ENCODE results near the gene DHRS1.
"Not testable (repeated sequence)": the region's sequence is repeated elsewhere in the genome, so short reads cannot be mapped to it uniquely, and the experiment has no call there.

The DHRS1 gene

DNA sequence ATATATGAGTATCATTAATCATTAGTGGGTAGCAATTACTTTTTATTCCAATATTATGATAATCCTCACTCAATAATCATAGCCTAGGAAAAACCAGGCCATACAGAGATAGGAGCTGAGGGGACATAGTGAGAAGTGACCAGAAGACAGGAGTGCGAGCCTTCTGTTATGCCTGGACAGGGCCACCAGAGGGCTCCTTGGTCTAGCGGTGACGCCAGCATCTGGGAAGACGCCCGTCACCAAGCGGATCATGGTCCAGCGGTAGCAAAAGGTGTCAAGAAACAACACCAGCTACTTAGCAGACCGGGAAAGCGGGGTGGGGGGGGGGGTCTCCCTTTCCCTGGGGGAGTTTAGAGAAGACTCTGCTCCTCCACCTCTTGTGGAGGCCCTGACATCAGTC, 28.3 kb upstream of the DHRS1 start:
- not testable (repeated sequence) for DNase-seq (ENCODE audit: low read depth in 2 of 2)

DNA sequence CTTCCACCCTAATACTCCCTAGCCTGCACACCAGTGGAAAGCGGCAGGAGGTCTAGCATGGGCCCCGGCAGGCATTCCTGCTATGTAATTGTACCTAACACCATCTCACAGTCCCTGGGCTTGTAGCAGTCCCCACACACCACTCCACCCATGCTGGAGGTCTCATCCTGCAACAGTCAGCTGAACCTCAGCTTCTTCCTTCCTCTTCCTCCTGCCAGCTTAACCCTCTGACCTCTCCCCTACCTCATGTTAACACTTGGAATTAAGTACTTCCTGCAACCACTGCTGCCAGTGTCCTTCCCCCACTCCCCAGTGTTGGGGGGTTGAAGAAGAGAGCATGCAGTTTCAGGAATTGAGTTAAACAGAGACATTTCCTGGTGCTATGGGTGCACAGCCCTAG, 27.7 kb upstream of the DHRS1 start:
- DNase-seq (ENCODE audit: low read depth in 2 of 2), result no peak

DNA sequence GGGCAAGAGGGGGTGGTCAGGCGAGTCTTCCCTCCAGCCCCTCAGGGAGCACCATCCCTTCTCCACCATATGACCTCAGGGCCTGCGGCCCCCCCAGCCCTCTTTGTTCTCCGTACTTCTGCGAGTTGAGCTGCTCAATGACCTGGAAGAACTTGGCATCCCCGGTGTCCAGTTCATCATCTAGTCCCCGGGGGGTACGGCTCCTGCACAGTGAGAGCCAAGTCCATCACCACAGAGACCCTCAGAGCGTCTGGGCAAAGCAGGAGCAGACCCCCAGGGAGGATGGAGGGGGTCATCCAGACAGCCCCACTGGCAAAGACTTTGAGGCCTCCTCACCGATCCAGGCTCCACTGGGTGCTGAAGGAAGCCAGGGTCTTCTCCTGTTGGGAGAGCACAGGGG, 26.4 kb upstream of the DHRS1 start:
- no peak for DNase-seq (ENCODE audit: low read depth in 2 of 2)

DNA sequence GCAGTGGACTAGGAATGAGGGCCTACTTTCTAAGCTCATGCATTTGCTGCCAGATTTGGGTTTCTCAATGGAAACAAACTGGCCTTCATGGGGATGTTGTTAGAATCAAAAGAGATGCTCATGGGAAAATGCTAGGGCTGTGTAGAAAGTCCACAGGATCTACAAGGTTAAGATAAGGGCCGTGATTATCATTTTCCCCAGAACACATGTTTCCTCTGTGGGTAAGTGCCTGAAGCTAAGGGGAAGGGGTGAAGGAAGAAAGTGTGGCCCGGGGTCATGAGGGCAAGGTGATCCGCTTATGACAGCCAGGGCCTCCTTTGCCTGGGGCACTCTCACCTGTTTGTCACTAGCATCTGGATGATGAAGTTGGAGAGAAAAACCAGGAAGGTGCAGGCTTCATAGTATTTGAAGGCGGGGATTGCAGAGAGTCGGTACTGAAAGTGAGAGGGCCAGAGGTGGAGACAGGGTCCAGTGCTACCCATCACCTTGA, 25.5 kb upstream of the DHRS1 start:
- no peak for DNase-seq (ENCODE audit: low read depth in 2 of 2)

DNA sequence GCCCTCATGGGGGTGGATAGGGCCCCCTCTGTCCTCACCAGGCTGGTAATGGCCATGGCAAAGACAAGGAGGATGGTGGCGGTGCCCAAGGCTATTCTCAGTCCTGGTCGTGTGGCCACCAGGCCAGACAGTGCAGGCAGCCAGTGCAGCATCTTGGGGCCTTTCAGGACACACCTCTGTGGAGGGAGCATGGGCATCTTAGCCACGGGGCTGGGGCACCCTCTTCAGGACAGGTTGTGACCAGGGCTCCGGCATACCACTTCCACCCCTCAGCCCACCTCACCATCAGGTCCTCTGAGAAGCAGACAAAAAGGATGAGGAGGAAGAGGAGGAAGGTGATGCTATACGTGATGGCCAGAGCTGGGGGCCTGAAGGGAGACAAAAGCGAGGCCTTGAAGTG, 24.4 kb upstream of the DHRS1 start:
- no peak for DNase-seq (ENCODE audit: low read depth in 2 of 2)

DNA sequence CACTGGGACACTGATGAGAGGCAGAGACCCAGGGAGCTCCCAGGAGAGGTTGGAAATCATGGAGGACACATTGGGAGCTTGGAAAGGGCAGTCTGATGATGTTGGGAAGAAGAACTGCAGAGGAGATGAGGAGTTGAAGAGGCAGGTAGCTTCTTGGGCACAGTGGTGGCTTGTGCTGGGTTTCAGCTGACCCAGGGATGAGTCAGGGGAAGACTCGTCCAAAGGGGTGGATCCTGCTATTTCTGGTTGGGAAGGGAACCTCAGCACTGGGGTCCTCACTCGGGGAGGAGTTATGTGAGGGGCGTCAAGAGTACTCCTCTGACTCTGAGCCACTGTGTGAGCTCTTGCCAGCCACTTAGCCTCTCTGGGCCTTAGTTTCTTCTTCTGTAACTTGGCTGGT, 23.8 kb upstream of the DHRS1 start:
- no peak for DNase-seq (ENCODE audit: low read depth in 2 of 2)

DNA sequence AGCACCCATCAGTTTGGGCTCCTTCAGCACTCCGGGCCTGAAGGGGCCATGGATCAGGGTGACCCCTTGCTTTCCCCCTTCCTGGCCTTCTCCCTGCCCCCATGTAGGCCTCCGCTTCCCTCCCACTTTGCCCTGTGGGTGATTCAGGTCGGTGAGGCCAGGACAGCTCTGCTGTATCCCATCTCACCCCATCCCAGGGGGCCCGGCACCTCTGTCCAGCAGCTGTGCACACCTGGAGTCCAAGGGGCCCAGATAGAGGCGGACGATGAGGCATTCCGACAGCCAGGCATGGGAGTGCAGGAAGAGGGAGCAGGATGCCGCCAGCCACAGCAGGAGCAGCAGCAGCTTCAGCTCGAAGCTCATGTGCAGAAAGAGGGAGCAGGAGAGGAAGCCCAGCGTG, 23.1 kb upstream of the DHRS1 start:
- DNase-seq (ENCODE audit: low read depth in 2 of 2), result no peak

DNA sequence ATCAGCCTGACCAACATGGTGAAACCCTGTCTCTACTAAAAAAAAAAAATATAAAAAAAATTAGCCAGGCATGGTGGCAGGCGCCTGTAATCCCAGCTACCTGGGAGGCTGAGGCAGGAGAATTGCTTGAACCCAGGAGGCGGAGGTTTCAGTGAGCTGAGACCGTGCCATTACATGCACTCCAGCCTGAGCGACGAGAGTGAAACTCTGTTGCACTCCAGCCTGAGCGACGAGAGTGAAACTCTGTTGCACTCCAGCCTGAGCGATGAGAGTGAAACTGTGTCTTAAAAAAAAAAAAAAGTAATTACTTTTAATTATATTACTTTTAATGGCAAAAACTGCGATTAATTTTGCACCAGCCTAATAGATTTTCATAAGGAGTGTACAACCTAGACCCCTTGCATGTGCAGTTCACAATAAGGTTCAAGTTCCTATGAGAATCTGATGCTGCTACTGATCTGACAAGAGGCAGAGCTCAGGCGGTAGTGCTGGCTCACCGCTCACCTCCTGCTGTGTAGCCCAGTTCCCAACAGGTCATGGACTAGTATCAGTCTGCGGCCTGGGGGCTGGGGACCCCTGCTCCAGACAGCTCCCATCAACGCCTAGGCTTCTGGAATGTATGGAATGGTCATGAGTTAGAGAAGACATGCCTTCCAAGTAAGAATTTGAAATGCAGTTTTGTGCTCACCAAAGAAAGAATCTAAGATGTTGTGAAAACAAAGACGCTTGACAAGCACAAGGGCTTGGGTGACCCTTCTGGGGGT, 21.8 kb upstream of the DHRS1 start:
- DNase-seq (ENCODE audit: low read depth in 2 of 2), result no peak

DNA sequence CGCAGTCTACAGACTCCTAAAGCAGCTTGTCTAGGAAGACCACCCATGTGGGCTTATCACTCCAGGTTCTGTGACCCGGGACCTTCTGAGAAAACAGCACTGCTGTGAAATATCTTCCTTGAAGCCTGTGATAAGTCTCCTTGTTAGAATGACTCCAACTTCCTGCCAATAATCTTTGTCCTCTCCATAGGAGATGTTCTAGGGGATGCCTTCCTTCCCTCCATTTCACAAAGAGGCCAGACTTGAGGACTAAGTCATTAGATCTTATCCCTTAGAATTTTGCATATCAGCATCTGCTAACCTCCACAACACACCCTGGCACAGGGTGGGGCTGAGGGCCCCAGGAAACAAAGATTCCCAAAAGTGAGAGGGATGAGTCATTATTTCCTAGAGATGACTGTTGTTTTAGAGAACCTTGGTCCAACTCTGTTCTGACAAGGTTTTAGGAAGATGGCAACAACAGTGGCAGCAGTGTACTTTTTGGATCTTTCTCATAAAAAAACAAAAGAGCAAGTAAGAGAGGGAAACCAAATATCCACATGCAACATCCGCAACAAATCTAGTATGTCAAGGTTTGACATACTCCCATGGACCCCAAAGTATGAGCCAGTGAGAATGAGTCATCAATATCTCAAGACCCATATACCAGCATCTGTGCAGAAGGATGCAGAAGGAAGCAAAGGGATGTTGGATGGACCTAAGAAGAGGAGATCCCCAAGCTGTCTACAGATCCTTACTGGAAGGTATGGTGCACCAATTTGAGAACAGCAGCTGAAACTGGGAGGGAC, 17.8 kb upstream of the DHRS1 start:
- DNase-seq (ENCODE audit: low read depth in 2 of 2), result no peak

DNA sequence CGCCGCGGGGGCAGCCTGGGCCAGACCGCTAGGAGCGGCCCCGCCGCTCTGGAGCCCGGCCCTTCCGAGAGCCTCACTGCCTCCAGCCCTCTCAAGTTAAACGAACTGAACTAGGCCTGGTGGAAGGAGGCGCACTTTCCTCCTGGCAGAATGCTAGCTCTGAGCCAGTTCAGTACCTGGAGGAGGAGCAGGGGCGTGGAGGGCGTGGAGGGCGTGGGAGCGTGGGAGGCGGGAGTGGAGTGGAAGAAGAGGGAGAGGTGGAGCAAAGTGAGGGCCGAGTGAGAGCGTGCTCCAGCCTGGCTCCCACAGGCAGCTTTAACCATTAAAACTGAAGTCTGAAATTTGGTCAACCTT, 17.0 kb upstream of the DHRS1 start:
- no peak for DNase-seq (ENCODE audit: low read depth in 2 of 2)

DNA sequence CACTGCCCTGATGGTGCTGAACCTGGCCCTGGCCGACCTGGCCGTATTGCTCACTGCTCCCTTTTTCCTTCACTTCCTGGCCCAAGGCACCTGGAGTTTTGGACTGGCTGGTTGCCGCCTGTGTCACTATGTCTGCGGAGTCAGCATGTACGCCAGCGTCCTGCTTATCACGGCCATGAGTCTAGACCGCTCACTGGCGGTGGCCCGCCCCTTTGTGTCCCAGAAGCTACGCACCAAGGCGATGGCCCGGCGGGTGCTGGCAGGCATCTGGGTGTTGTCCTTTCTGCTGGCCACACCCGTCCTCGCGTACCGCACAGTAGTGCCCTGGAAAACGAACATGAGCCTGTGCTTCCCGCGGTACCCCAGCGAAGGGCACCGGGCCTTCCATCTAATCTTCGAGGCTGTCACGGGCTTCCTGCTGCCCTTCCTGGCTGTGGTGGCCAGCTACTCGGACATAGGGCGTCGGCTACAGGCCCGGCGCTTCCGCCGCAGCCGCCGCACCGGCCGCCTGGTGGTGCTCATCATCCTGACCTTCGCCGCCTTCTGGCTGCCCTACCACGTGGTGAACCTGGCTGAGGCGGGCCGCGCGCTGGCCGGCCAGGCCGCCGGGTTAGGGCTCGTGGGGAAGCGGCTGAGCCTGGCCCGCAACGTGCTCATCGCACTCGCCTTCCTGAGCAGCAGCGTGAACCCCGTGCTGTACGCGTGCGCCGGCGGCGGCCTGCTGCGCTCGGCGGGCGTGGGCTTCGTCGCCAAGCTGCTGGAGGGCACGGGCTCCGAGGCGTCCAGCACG, 16.4 kb upstream of the DHRS1 start:
- DNase-seq (ENCODE audit: low read depth in 2 of 2), result no peak

DNA sequence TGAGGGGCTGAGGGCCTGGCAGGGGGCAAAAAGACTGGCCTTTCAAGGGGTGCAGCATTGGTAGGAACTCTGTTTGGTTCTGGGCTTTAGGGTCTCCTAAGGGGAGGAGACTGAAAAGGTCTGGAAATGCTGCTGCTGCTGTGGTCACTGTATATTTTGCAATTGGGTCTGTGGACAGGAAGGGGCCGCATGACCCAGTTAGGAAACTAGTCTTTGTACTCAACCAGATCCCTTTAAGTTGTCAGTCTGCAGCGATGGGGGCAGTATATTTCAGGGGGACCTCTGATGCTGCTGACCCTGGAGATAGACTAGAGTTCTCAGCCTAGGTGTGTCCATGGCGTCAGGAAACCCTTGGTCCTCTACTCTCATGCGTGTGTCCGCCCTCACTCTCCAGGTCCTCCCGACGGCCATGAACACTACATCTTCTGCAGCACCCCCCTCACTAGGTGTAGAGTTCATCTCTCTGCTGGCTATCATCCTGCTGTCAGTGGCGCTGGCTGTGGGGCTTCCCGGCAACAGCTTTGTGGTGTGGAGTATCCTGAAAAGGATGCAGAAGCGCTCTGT, 15.7 kb upstream of the DHRS1 start:
- no peak for DNase-seq (ENCODE audit: low read depth in 2 of 2)

DNA sequence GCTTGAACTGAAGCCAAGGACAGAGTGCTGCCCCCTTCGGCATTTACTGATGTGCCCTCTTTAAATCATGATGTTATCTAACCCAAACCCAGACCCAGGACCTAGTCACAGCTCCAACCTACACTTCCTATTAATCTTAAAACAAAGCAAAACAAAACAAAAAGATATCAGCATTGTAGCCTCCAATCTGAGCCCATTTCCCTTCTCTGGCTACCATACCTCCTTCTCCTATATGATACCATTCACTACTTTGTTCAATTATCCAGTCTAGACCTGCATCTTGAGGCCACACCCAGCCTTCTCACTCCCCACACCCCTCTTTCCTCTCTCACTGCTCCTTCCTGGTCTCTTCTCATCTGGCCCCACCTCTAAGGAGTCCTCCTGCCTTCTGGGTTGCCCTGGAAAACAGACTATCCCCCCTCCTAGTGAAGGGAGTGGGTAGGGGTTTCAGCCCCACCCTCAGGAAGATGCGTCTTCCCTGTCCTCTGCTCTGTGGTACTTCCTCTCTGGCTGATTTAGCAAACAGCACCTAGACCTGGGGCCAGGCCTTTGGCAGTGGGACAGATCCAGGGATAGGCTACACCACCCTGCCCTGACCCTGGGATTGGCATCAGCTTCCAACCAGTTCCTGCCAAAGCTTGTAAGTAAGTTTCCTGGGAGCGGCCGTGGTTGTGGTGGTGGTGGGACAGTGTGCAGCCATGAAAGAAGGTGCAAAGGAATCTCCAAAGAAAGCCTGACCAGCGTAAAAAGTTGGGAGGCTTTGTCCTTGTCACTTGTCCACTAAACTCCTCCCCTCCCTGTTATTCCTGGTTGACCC, 15.0 kb upstream of the DHRS1 start:
- no peak for DNase-seq (ENCODE audit: low read depth in 2 of 2)

DNA sequence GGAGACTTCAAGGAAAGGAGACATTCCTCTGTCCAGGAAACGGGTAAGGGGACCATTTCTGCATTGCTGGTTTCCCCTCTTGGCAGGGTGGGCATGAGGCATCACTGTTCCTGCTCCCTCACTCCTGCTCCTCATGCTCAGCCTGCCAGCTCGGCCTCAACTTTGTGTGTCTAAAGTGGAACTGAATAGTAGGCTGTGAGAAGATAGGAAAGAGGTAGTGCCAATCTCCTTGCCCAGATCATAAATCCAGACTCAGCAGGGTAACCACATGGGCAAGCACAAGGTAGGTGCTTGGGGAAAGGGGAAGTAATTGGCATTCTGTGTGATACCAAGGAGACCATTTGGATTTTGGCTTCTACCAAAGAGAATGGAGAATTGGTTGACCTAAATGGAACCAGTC, 14.3 kb upstream of the DHRS1 start:
- DNase-seq (ENCODE audit: low read depth in 2 of 2), result no peak

DNA sequence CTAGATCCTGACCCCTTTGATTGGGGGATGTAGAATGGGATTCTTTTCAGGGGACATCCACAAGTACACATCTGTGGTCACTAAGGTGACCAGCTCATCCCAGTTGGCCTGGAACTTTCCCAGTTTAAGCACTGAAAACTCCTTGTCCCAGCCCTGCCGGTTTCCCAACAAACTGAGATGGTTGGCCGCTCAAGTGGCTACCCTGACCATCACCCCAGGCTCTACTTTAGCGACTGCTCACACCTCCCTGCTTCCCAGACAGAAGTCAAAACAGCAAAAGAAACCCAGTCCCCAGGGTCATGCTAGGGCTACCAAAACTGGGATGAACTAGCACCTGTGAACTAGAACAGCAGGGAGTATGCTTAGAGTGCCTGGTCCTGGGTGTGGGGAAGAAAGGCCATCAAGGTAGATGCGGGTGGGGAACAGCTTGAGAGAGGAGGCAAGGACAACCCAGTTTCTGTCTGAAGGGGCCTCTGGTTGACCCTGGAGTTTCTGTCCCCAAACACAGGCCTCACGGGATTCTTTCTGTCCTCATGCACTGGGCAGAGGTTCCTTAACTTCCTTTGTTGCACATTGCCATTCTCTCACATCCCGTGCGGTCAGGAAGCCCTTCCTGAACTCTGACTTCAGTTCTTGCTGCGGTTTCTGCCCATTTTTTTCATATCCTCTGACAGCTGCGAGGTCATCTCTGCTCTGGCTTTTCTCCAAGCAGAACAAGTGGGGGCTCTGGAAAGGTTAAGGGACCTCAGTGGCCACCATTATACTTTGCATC, 13.3 kb upstream of the DHRS1 start:
- no peak for DNase-seq (ENCODE audit: low read depth in 2 of 2)

DNA sequence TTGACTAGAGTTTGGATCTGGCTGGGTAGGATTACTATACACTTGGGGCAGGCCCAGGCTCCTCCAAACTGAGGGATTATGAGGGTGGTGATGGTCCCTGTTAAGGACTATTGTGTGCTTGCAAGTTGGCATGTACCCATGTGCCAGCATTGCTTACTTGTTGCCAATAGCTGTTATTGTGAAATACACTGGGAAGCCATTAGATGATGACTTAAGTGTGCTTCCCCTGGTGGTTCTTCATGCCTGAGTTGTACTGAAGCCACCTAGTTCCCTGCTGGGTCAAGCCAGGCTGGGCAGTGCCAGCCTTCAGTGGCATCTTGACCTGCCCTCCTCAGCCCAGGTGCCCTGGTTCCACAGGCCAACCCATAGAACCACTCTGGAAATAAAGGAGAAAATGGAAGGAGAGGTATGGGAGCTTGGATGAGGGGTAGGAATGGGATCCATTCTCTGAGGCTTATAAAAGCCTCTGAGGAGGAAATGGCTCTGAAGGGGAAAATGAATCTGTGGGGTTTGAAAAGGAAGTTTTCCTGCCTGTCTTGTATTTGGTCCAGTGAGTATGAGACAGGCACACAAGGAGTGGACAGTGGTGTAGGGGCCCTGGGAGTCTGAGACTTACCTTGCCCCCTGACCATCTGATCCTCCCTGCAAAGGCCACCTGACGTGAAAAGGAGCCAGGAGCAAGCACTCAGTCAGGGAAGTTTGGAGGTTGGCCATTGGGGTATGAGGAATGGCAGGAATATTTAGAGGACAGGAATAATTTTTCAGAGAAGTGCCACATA, 12.4 kb upstream of the DHRS1 start:
- DNase-seq (ENCODE audit: low read depth in 2 of 2), result no peak

DNA sequence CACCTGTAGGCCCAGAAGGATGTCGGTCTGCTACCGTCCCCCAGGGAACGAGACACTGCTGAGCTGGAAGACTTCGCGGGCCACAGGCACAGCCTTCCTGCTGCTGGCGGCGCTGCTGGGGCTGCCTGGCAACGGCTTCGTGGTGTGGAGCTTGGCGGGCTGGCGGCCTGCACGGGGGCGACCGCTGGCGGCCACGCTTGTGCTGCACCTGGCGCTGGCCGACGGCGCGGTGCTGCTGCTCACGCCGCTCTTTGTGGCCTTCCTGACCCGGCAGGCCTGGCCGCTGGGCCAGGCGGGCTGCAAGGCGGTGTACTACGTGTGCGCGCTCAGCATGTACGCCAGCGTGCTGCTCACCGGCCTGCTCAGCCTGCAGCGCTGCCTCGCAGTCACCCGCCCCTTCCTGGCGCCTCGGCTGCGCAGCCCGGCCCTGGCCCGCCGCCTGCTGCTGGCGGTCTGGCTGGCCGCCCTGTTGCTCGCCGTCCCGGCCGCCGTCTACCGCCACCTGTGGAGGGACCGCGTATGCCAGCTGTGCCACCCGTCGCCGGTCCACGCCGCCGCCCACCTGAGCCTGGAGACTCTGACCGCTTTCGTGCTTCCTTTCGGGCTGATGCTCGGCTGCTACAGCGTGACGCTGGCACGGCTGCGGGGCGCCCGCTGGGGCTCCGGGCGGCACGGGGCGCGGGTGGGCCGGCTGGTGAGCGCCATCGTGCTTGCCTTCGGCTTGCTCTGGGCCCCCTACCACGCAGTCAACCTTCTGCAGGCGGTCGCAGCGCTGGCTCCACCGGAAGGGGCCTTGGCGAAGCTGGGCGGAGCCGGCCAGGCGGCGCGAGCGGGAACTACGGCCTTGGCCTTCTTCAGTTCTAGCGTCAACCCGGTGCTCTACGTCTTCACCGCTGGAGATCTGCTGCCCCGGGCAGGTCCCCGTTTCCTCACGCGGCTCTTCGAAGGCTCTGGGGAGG, 11.3 kb upstream of the DHRS1 start, which contains the start of gene LTB4R:
LTB4R (plus strand) TSS at position 857 of the 959 bp plus-strand sequence. CDS start 4,150 bp downstream, outside the sequence.
- DNase-seq (ENCODE audit: low read depth in 2 of 2), result peak in 1 of 2 donors; percentile 50

DNA sequence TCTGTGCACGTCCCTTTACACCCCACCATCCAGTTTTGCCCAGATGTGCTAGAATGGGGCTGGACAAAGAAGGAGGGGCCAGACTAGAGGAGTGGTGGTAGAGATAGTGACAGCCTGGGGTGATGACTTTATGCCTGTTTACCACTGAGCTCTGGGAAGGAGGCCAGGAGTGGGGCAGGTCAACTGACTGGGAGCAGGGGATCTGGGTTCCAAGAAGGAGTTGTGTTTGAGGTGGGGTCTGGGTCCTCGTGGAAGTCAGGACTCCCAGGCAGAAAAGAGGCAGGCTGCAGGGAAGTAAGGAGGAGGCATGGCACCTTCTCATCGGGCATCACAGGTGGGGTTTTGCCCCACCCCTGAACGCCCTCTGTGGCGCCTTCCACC, 10.7 kb upstream of the DHRS1 start:
- no peak for DNase-seq (ENCODE audit: low read depth in 2 of 2)
